Muscle of leg (tissue), 11 donors: ENCODE data around the gene CDH11. TPM values are rescaled to one million over a fixed set of nuclear protein-coding genes. Genes with fewer than 3 reads are reported as not detected.

Experiments used
- DNase-seq: peaks from one replicate; pipeline ENCODE4 v3.0.0; 2013
- H3K27ac ChIP-seq: one replicate; pipeline ENCODE4 v1.5.1; 2013; ENCODE audit warnings: mild to moderate bottlenecking, low read length, control low read depth
- H3K27me3 ChIP-seq: one replicate; pipeline ENCODE4 v1.6.1; 2013; ENCODE audit warnings: low read length; ENCODE audit not compliant: control insufficient read depth, insufficient read depth
- H3K36me3 ChIP-seq: one replicate; pipeline ENCODE4 v1.6.1; 2013; ENCODE audit warnings: low read length; ENCODE audit not compliant: control insufficient read depth, insufficient read depth
- H3K4me1 ChIP-seq: one replicate; pipeline ENCODE4 v1.6.1; 2013; ENCODE audit warnings: low read length; ENCODE audit not compliant: control insufficient read depth, insufficient read depth
- H3K4me3 ChIP-seq: one replicate; pipeline ENCODE4 v1.5.1; 2013; ENCODE audit warnings: low read length, control low read depth
- H3K9me3 ChIP-seq: replicated peaks from 2 replicates; pipeline ENCODE4 v1.6.1; 2013; ENCODE audit warnings: low read depth, low read length; ENCODE audit not compliant: control insufficient read depth
- WGBS: methylation state at CpG from one replicate; pipeline ENCODE4 v1.1.5; 2013; ENCODE audit warnings: missing lambda C conversion rate; ENCODE audit not compliant: insufficient coverage; 5-methylcytosine and 5-hydroxymethylcytosine counted together
- polyA plus RNA-seq, 8 donors: library from polyadenylated mRNA; unstranded; fragments of 120-200 nt; gene quantifications; one replicate each; pipeline versions ENCODE4 v1.2.1 to v1.2.3, GENCODE V29; 2013; ENCODE audit warnings: inconsistent platforms in 1 of 8, low replicate concordance in 1 of 8; ENCODE audit not compliant: insufficient read length in 8 of 8, insufficient read depth in 1 of 8
- total RNA-seq: library from RNA; stranded (reverse); fragments of 120-200 nt; gene quantifications from one replicate; pipeline ENCODE4 v1.2.4, GENCODE V29; 2013

Gene CDH11
- total and polyA plus RNA-seq, 9 donors, result 40.7 to 114 (median 74.9) TPM

GRCh38 chr16:64974381-64974780 is 147.5 kb downstream of the CDH11 start:
- no peak overlapping the region for H3K27ac ChIP-seq
- peaks cover 28% of the 10 kb centered on the region for H3K36me3 ChIP-seq
- no peaks in the 10 kb centered on the region for H3K4me1 ChIP-seq
- WGBS, result 90% methylated on average over 2 of the region's 2 CpGs
- no peaks in the 10 kb centered on the region for H3K27me3 ChIP-seq
- no peaks in the 10 kb centered on the region for H3K9me3 ChIP-seq
- no peak overlapping the region for H3K4me3 ChIP-seq
- no peak for DNase-seq

- no peaks in the 10 kb centered on the region for H3K27me3 ChIP-seq
- no peaks in the 10 kb centered on the region for H3K9me3 ChIP-seq
- no peak overlapping the region for H3K4me3 ChIP-seq
- WGBS, result no CpG with 5 or more reads among the region's 2 CpGs
- H3K36me3 ChIP-seq, result peaks cover 28% of the 10 kb centered on the region
- no peak overlapping the region for H3K27ac ChIP-seq
- no peak for DNase-seq
- no peaks in the 10 kb centered on the region for H3K4me1 ChIP-seq
Observed at GRCh38 chr16:64973171-64973570, 148.7 kb downstream of the CDH11 start.

- Histone ChIP-seq H3K4me3 (no peak overlapping the region), H3K27me3 (no peaks in the 10 kb centered on the region), H3K9me3 (no peaks in the 10 kb centered on the region), H3K4me1 (no peaks in the 10 kb centered on the region), H3K36me3 (peaks cover 28% of the 10 kb centered on the region), H3K27ac (no peak overlapping the region)
- DNase-seq, result no peak
- no CpG with 5 or more reads among the region's 4 CpGs for WGBS
Observed at GRCh38 chr16:64971171-64971570, 150.7 kb downstream of the CDH11 start.

- Histone ChIP-seq H3K4me3 (no peak overlapping the region), H3K9me3 (no peaks in the 10 kb centered on the region), H3K27ac (no peak overlapping the region), H3K4me1 (no peaks in the 10 kb centered on the region), H3K27me3 (no peaks in the 10 kb centered on the region), H3K36me3 (peaks cover 25% of the 10 kb centered on the region)
- no CpG with 5 or more reads among the region's 1 CpG for WGBS
- DNase-seq, result no peak
Observed at GRCh38 chr16:64969221-64969620, 152.6 kb downstream of the CDH11 start.

- Histone ChIP-seq H3K36me3 (peaks cover 25% of the 10 kb centered on the region), H3K9me3 (no peaks in the 10 kb centered on the region), H3K27me3 (no peaks in the 10 kb centered on the region), H3K4me1 (no peaks in the 10 kb centered on the region), H3K4me3 (no peak overlapping the region), H3K27ac (no peak overlapping the region)
- no CpG with 5 or more reads among the region's 6 CpGs for WGBS
- DNase-seq, result no peak
Observed at GRCh38 chr16:64968539-64968938, 153.3 kb downstream of the CDH11 start.

GRCh38 chr16:64964126-64964540 is 157.7 kb downstream of the CDH11 start:
- Histone ChIP-seq H3K27me3 (no peaks in the 10 kb centered on the region), H3K27ac (no peak overlapping the region), H3K36me3 (peaks cover 5% of the 10 kb centered on the region), H3K4me1 (no peaks in the 10 kb centered on the region), H3K4me3 (no peak overlapping the region), H3K9me3 (no peaks in the 10 kb centered on the region)
- no CpG with 5 or more reads among the region's 3 CpGs for WGBS
- DNase-seq, result no peak

GRCh38 chr16:64962786-64963185 is 159.1 kb downstream of the CDH11 start:
- DNase-seq, result no peak

GRCh38 chr16:64957246-64957645 is 164.6 kb downstream of the CDH11 start:
- 33% methylated on average over 1 of the region's 3 CpGs for WGBS

More at GRCh38 chr16:64962786-64963185, 159.1 kb downstream of the CDH11 start:
- peaks cover 5% of the 10 kb centered on the region for H3K36me3 ChIP-seq
- H3K4me3 ChIP-seq, result no peak overlapping the region
- WGBS, result no CpG with 5 or more reads among the region's 2 CpGs
- H3K4me1 ChIP-seq, result no peaks in the 10 kb centered on the region
- H3K27me3 ChIP-seq, result no peaks in the 10 kb centered on the region
- H3K9me3 ChIP-seq, result no peaks in the 10 kb centered on the region
- no peak overlapping the region for H3K27ac ChIP-seq

GRCh38 chr16:64952177-64952576 is 169.7 kb downstream of the CDH11 start:
- Histone ChIP-seq H3K36me3 (peaks cover 30% of the 10 kb centered on the region), H3K4me3 (no peak overlapping the region), H3K27ac (no peak overlapping the region), H3K27me3 (no peaks in the 10 kb centered on the region), H3K4me1 (no peaks in the 10 kb centered on the region), H3K9me3 (no peaks in the 10 kb centered on the region)
- DNase-seq, result no peak

More at GRCh38 chr16:64957246-64957645, 164.6 kb downstream of the CDH11 start:
- DNase-seq, result no peak
- Histone ChIP-seq H3K4me3 (no peak overlapping the region), H3K4me1 (no peaks in the 10 kb centered on the region), H3K27ac (no peak overlapping the region), H3K27me3 (no peaks in the 10 kb centered on the region), H3K9me3 (no peaks in the 10 kb centered on the region), H3K36me3 (peaks cover 7% of the 10 kb centered on the region)

GRCh38 chr16:64951193-64951592 is 170.7 kb downstream of the CDH11 start:
- no peak for DNase-seq
- H3K4me3 ChIP-seq, result no peak overlapping the region
- H3K27me3 ChIP-seq, result no peaks in the 10 kb centered on the region
- no peaks in the 10 kb centered on the region for H3K9me3 ChIP-seq
- 97% methylated on average over 5 of the region's 8 CpGs for WGBS
- H3K36me3 ChIP-seq, result peaks cover 30% of the 10 kb centered on the region
- H3K4me1 ChIP-seq, result no peaks in the 10 kb centered on the region
- no peak overlapping the region for H3K27ac ChIP-seq

- no peaks in the 10 kb centered on the region for H3K27me3 ChIP-seq
- no peaks in the 10 kb centered on the region for H3K9me3 ChIP-seq
- peaks cover 30% of the 10 kb centered on the region for H3K36me3 ChIP-seq
- 97% methylated on average over 20 of the region's 25 CpGs for WGBS
- H3K4me1 ChIP-seq, result no peaks in the 10 kb centered on the region
- no peak for DNase-seq
- no peak overlapping the region for H3K4me3 ChIP-seq
- H3K27ac ChIP-seq, result no peak overlapping the region
Observed at GRCh38 chr16:64950731-64951130, 171.1 kb downstream of the CDH11 start.
